IMR-90 (cell line): ENCODE measurements around the gene PRSS53. TPM values are rescaled to one million over a fixed set of nuclear protein-coding genes. Genes with fewer than 3 reads are reported as not detected.

Experiments
- ATAC-seq: fragments of 200-7000 bp; cut with Tn5 transposase; 2 replicates; pipeline ENCODE4 v1.9.1; 2020; ENCODE audit warnings: low read depth, mild to moderate bottlenecking, moderate library complexity
- BruUV-seq: library from RNA; stranded (reverse); fragments of 400-500 nt; replicated peaks from 2 replicates; lab custom pipeline; 2021; lab: Mats Ljungman, UMichigan
- CTCF ChIA-PET: fragments of 300-600 bp; formaldehyde crosslinking; extraction: SDS; loops from one replicate; lab custom pipeline; 2021; ENCODE audit warnings: antibody characterized with exemption; lab: Yijun Ruan, JAX
- POLR2A ChIA-PET: fragments of 300-600 bp; sonication (Branson Sonifier 250); formaldehyde crosslinking; loops from one replicate; lab custom pipeline; 2022; ENCODE audit warnings: antibody characterized with exemption; ENCODE audit not compliant: unreplicated experiment; lab: Charles Lee
- DNase-seq: peaks from one replicate; pipeline ENCODE4 v3.0.0; 2013
- H2AFZ ChIP-seq: replicated peaks from 2 replicates; pipeline ENCODE3; 2013; ENCODE audit warnings: low read length, mild to moderate bottlenecking; ENCODE audit not compliant: poor library complexity
- H2AK5ac ChIP-seq: 2 replicates; pipeline ENCODE4 v1.6.1; 2013; ENCODE audit warnings: low read depth, low read length, inconsistent platforms
- H2AK9ac ChIP-seq: replicated peaks from 2 replicates; pipeline ENCODE3; 2013; ENCODE audit warnings: mild to moderate bottlenecking, low read depth, low read length, moderate library complexity; ENCODE audit not compliant: poor library complexity
- H2BK120ac ChIP-seq: 2 replicates; pipeline ENCODE4 v1.6.1; 2013; ENCODE audit warnings: low read depth, low read length, inconsistent platforms
- H2BK15ac ChIP-seq: 3 replicates; pipeline ENCODE4 v1.6.1; 2013; ENCODE audit warnings: low read depth, low read length, inconsistent platforms
- H2BK20ac ChIP-seq: 2 replicates; pipeline ENCODE4 v1.6.1; 2013; ENCODE audit warnings: low read depth, mild to moderate bottlenecking, inconsistent platforms, low read length, moderate library complexity
- H2BK5ac ChIP-seq: 2 replicates; pipeline ENCODE4 v1.6.1; 2013; ENCODE audit warnings: mild to moderate bottlenecking, low read depth, low read length, inconsistent platforms; ENCODE audit not compliant: poor library complexity, severe bottlenecking
- H3K14ac ChIP-seq: replicated peaks from 2 replicates; pipeline ENCODE4 v1.6.1; 2013; ENCODE audit warnings: low read depth, low read length, inconsistent platforms
- H3K18ac ChIP-seq: 2 replicates; pipeline ENCODE4 v1.6.1; 2013; ENCODE audit warnings: low read depth, low read length, control low read depth
- H3K23ac ChIP-seq: 2 replicates; pipeline ENCODE4 v1.6.1; 2013; ENCODE audit warnings: low read depth, low read length, inconsistent platforms
- H3K27ac ChIP-seq: 2 replicates; pipeline ENCODE4 v1.5.1; 2013; ENCODE audit warnings: mild to moderate bottlenecking, control low read depth, low read length; ENCODE audit not compliant: insufficient read depth
- H3K27me3 ChIP-seq: 2 replicates; pipeline ENCODE4 v1.6.1; 2013; ENCODE audit warnings: low read length; ENCODE audit not compliant: control insufficient read depth, insufficient read depth
- H3K36me3 ChIP-seq: 2 replicates; pipeline ENCODE4 v1.6.1; 2013; ENCODE audit warnings: low read length, mixed read lengths; ENCODE audit not compliant: control insufficient read depth, insufficient read depth
- H3K4ac ChIP-seq: 2 replicates; pipeline ENCODE4 v1.6.1; 2013; ENCODE audit warnings: low read depth, low read length, inconsistent platforms
- H3K4me1 ChIP-seq: 2 replicates; pipeline ENCODE4 v1.6.1; 2013; ENCODE audit warnings: low read length, mixed read lengths; ENCODE audit not compliant: control insufficient read depth, insufficient read depth
- H3K4me2 ChIP-seq: 2 replicates; pipeline ENCODE4 v1.6.1; 2013; ENCODE audit warnings: low read depth, mild to moderate bottlenecking, control low read depth, low read length, moderate library complexity
- H3K4me3 ChIP-seq: 2 replicates; pipeline ENCODE4 v1.5.1; 2013; ENCODE audit warnings: low read depth, mild to moderate bottlenecking, control low read depth, low read length, moderate library complexity; ENCODE audit not compliant: insufficient read depth
- H3K56ac ChIP-seq: 2 replicates; pipeline ENCODE4 v1.6.1; 2013; ENCODE audit warnings: low read length, inconsistent platforms; ENCODE audit not compliant: insufficient read depth; ENCODE audit errors: extremely low read depth
- H3K79me1 ChIP-seq, 2 experiments: 2 replicates each; pipeline ENCODE4 v1.6.1; 2013; ENCODE audit warnings: low read length in 2 of 2, inconsistent platforms in 1 of 2, low read depth in 1 of 2
- H3K9ac ChIP-seq: 2 replicates; pipeline ENCODE4 v1.6.1; 2013; ENCODE audit warnings: low read depth, low read length, control low read depth
- H3K9me1 ChIP-seq: 2 replicates; pipeline ENCODE4 v1.6.1; 2013; ENCODE audit warnings: low read length, inconsistent platforms; ENCODE audit not compliant: insufficient read depth
- H3K9me3 ChIP-seq: 2 replicates; pipeline ENCODE4 v1.6.1; 2013; ENCODE audit warnings: low read length; ENCODE audit not compliant: control insufficient read depth, insufficient read depth
- H4K20me1 ChIP-seq: 2 replicates; pipeline ENCODE4 v1.6.1; 2013; ENCODE audit warnings: low read length, inconsistent platforms; ENCODE audit not compliant: insufficient read depth
- H4K5ac ChIP-seq: 2 replicates; pipeline ENCODE4 v1.6.1; 2013; ENCODE audit warnings: mild to moderate bottlenecking, low read depth, low read length, control low read depth
- H4K8ac ChIP-seq, 2 experiments: 2 replicates each; pipeline ENCODE4 v1.6.1; 2013; ENCODE audit warnings: low read depth in 2 of 2, low read length in 2 of 2, control low read depth in 1 of 2, inconsistent platforms in 1 of 2
- H4K91ac ChIP-seq: 2 replicates; pipeline ENCODE4 v1.6.1; 2013; ENCODE audit warnings: low read depth, low read length, inconsistent platforms; ENCODE audit not compliant: insufficient read depth
- CEBPB ChIP-seq: IDR thresholded peaks from 2 replicates; pipeline ENCODE4 v1.6.1; 2012; ENCODE audit warnings: low read depth, low read length, improper control_type of control experiment
- FOS ChIP-seq: fragments of 150-350 bp; IDR thresholded peaks from 2 replicates; pipeline ENCODE4 v1.6.1; 2016; ENCODE audit warnings: low read depth, low read length
- RAD21 ChIP-seq: IDR thresholded peaks from 2 replicates; pipeline ENCODE4 v1.6.1; 2012; ENCODE audit warnings: low read length, improper control_type of control experiment
- RCOR1 ChIP-seq: IDR thresholded peaks from 2 replicates; pipeline ENCODE4 v1.6.1; 2012; ENCODE audit warnings: mild to moderate bottlenecking, low read length, improper control_type of control experiment; ENCODE audit not compliant: insufficient replicate concordance
- WGBS, 2 experiments: methylation state at CpG; one replicate each; pipeline versions ENCODE4 v1.1.5 to v1.1.7; 2013; ENCODE audit warnings: missing lambda C conversion rate in 2 of 2; ENCODE audit not compliant: insufficient read length in 1 of 2; ENCODE audit errors: extremely low coverage in 2 of 2; 5-methylcytosine and 5-hydroxymethylcytosine counted together
- dilution Hi-C: fragments of 300-500 bp; cut with HindIII; formaldehyde crosslinking; loops from one replicate; pipeline ENCODE4 v1.14.3; 2018; ENCODE audit warnings: low sequenced_read_pairs; ENCODE audit not compliant: unreplicated experiment
- in situ Hi-C: fragments of 300-500 bp; cut with MboI; formaldehyde crosslinking; loops from 3 replicates; pipeline ENCODE4 v1.14.3; 2019; ENCODE audit warnings: low sequenced_read_pairs, inconsistent platforms, mixed read lengths
- intact Hi-C: fragments of 100-400 bp; cut with micrococcal nuclease; formaldehyde crosslinking; loops from 2 replicates; pipeline ENCODE4 v1.10.0; 2022
- polyA plus RNA-seq, 3 experiments: library from polyadenylated mRNA; depleted of rRNA; stranded (reverse); fragments of >200 nt; gene quantifications; 2 replicates each; pipeline ENCODE4 v1.2.3, GENCODE V29; 2012; ENCODE audit warnings: low replicate concordance in 1 of 3
- total RNA-seq: library from RNA; depleted of rRNA; stranded (reverse); fragments of >200 nt; gene quantifications from 2 replicates; pipeline ENCODE4 v1.2.3, GENCODE V29; 2012

PRSS53 gene
- total and polyA plus RNA-seq, 2 of the 4 experiments (the other 2 are of a cell fraction) = 0.72 to 5.9 TPM

DNA sequence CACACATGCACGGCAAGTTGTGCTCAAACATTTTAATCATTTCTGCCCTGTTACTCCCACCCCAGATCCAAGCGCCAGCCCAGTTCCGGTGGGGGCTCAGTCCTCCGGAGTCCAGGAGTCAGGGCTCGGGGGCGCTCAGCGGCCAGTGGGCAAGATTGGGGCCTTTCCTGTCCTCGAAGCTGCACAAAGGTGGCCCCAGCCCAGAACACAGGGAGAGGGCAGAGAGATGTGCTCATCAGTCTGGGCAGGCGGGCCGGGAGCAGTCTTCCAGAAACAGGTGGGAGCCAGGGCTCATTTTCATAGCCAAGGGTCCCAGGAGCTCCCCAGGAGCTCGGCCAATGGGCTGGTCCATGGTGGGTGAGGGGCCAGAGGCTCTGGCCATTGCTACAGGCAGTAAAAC, 42.7 kb upstream of the PRSS53 start:
- no peak overlapping the region for H3K4me2 ChIP-seq
- H2BK15ac ChIP-seq = no peak overlapping the region
- H3K9ac ChIP-seq = no peak overlapping the region
- no peak overlapping the region for H4K8ac ChIP-seq
- no peak overlapping the region for H2BK120ac ChIP-seq
- H3K4me3 ChIP-seq = no peak overlapping the region
- peaks cover 3% of the 10 kb centered on the region for H3K9me1 ChIP-seq
- peaks cover 36% of the 10 kb centered on the region for H3K36me3 ChIP-seq
- H2AK9ac ChIP-seq = no peak overlapping the region
- in situ Hi-C loops = no loop called here
- no peak overlapping the region for H4K5ac ChIP-seq
- no peaks in the 10 kb centered on the region for H3K79me1 ChIP-seq
- no TSS peak for BruUV-seq
- TF ChIP-seq RAD21 (no peak), RCOR1 (no peak), FOS (no peak), CEBPB (no peak)
- WGBS, 2 experiments = 91% methylated on average over 4 of the region's 11 CpGs; no CpG with 5 or more reads in 1 of the 2 experiments
- dilution Hi-C loops = no loop called here
- no peak overlapping the region for H2BK20ac ChIP-seq
- H2AFZ ChIP-seq = no peak overlapping the region
- ChIA-PET CTCF (interaction anchor here (0.6 kb wide), 1 partner anchor 11 kb away, joined by 3 read pairs; no protein-coding TSS in a partner anchor), POLR2A (no interaction called here)
- H3K56ac ChIP-seq = no peak overlapping the region
- intact Hi-C loops = no loop called here
- no peak for ATAC-seq
- 0 out of 2 replicates have a peak, but pooled peaks cover 3% of the 10 kb centered on the region for H3K4me1 ChIP-seq
- no peak overlapping the region for H3K23ac ChIP-seq
- no peak overlapping the region for H3K18ac ChIP-seq
- no peak overlapping the region for H3K14ac ChIP-seq
- H3K27ac ChIP-seq = no peak overlapping the region
- no peak overlapping the region for H4K91ac ChIP-seq
- no peak overlapping the region for H3K4ac ChIP-seq
- H3K9me3 ChIP-seq = no peaks in the 10 kb centered on the region
- H3K27me3 ChIP-seq = no peaks in the 10 kb centered on the region; the same call in 1 of the 2 replicates
- DNase-seq = no peak
- no peak overlapping the region for H2AK5ac ChIP-seq
- H4K20me1 ChIP-seq = no peaks in the 10 kb centered on the region
- H2BK5ac ChIP-seq = no peak overlapping the region
